HepG2 (cell line): ENCODE results near the gene BABAM1. TPM values are rescaled to one million over a fixed set of nuclear protein-coding genes. Genes with fewer than 3 reads are reported as not detected.

Experiments
- ASH2L ChIP-seq: fragments of 300-600, 200-600 bp; sonication (generic); IDR thresholded peaks from 2 replicates; pipeline ENCODE4 v1.7.0; 2017; ENCODE audit warnings: low read depth, mild to moderate bottlenecking, moderate library complexity, mixed read lengths, low read length; ENCODE audit not compliant: insufficient read length
- ATF1 ChIP-seq: IDR thresholded peaks from 2 replicates; pipeline ENCODE4 v1.6.1; 2016; ENCODE audit warnings: mild to moderate bottlenecking, control low read depth
- FOSL1 ChIP-seq: sonication (generic); formaldehyde crosslinking; IDR thresholded peaks from 2 replicates; pipeline ENCODE4 v1.9.0; 2021; ENCODE audit warnings: missing genetic modification reagents, borderline replicate concordance
- HNRNPUL1 ChIP-seq: fragments of 200-400 bp; formaldehyde crosslinking; IDR thresholded peaks from 2 replicates; pipeline ENCODE4 v1.6.1; 2017; ENCODE audit warnings: low read depth, mild to moderate bottlenecking, low read length, moderate library complexity
- IKZF1 ChIP-seq: fragments of 450-650 bp; IDR thresholded peaks from 2 replicates; pipeline ENCODE4 v1.7.1; 2016
- KDM5A ChIP-seq: fragments of 200-600 bp; sonication (generic); IDR thresholded peaks from 2 replicates; pipeline ENCODE4 v1.7.0; 2018; ENCODE audit warnings: antibody characterized with exemption, mild to moderate bottlenecking, low read length, borderline replicate concordance
- KDM6A ChIP-seq: IDR thresholded peaks from 2 replicates; pipeline ENCODE4 v1.6.1; 2016; ENCODE audit warnings: low read depth
- LCORL ChIP-seq, 2 experiments: fragments of 450-650 bp in 1 of 2; sonication (generic) in 1 of 2; formaldehyde crosslinking in 1 of 2; IDR thresholded peaks; 2 replicates each; pipeline versions ENCODE4 v1.5.0 to v1.6.1; 2017 to 2020; ENCODE audit warnings: antibody characterized with exemption in 1 of 2, missing genetic modification reagents in 1 of 2
- MATR3 ChIP-seq: sonication (generic); formaldehyde crosslinking; IDR thresholded peaks from 2 replicates; pipeline ENCODE4 v1.4.0; 2020; ENCODE audit warnings: missing genetic modification reagents
- MED1 ChIP-seq: sonication (generic); formaldehyde crosslinking; IDR thresholded peaks from 2 replicates; pipeline ENCODE4 v1.4.0; 2020; ENCODE audit warnings: missing genetic modification reagents
- NFATC3 ChIP-seq: sonication (generic); formaldehyde crosslinking; IDR thresholded peaks from 2 replicates; pipeline ENCODE4 v1.5.1; 2020; ENCODE audit warnings: mild to moderate bottlenecking, missing genetic modification reagents
- NR2C2 ChIP-seq: sonication (generic); formaldehyde crosslinking; IDR thresholded peaks from 2 replicates; pipeline ENCODE4 v1.4.0; 2020; ENCODE audit warnings: missing genetic modification reagents, mild to moderate bottlenecking, moderate library complexity, borderline replicate concordance
- NR2F6 ChIP-seq, 2 experiments: IDR thresholded peaks; 2 replicates each; pipeline ENCODE4 v1.6.1; 2016; ENCODE audit warnings: antibody characterized with exemption in 1 of 2, mild to moderate bottlenecking in 1 of 2
- SMARCE1 ChIP-seq: fragments of 450-650 bp; IDR thresholded peaks from 2 replicates; pipeline ENCODE4 v1.6.1; 2017; ENCODE audit warnings: borderline replicate concordance
- TCF7 ChIP-seq: sonication (generic); IDR thresholded peaks from 2 replicates; pipeline ENCODE4 v1.6.1; 2016; ENCODE audit warnings: antibody characterized with exemption, low read depth
- TOPORS ChIP-seq: sonication (generic); formaldehyde crosslinking; IDR thresholded peaks from 2 replicates; pipeline ENCODE4 v1.8.0; 2023; ENCODE audit warnings: mild to moderate bottlenecking, missing genetic modification reagents
- ZBTB8A ChIP-seq: sonication (generic); formaldehyde crosslinking; IDR thresholded peaks from 2 replicates; pipeline ENCODE4 v1.4.0; 2020; ENCODE audit warnings: mild to moderate bottlenecking, low read depth, missing genetic modification reagents, borderline replicate concordance
- ZFP41 ChIP-seq: sonication (generic); formaldehyde crosslinking; IDR thresholded peaks from 2 replicates; pipeline ENCODE4 v1.4.0; 2020; ENCODE audit warnings: mild to moderate bottlenecking, missing genetic modification reagents, borderline replicate concordance
- ZNF292 ChIP-seq: sonication (generic); formaldehyde crosslinking; IDR thresholded peaks from 2 replicates; pipeline ENCODE4 v1.8.1; 2022; ENCODE audit warnings: mild to moderate bottlenecking, low read depth, missing genetic modification reagents, borderline replicate concordance
- ZNF30 ChIP-seq: sonication (generic); formaldehyde crosslinking; IDR thresholded peaks from 2 replicates; pipeline ENCODE4 v1.5.0; 2020; ENCODE audit warnings: mild to moderate bottlenecking, missing genetic modification reagents
- ZNF512 ChIP-seq: sonication (generic); formaldehyde crosslinking; IDR thresholded peaks from 2 replicates; pipeline ENCODE4 v1.4.0; 2020; ENCODE audit warnings: mild to moderate bottlenecking, missing genetic modification reagents
- ZNF572 ChIP-seq: sonication (generic); formaldehyde crosslinking; IDR thresholded peaks from 2 replicates; pipeline ENCODE4 v1.5.1; 2020; ENCODE audit warnings: mild to moderate bottlenecking, missing genetic modification reagents
- ZNF660 ChIP-seq: sonication (generic); formaldehyde crosslinking; IDR thresholded peaks from 2 replicates; pipeline ENCODE4 v1.5.1; 2020; ENCODE audit warnings: mild to moderate bottlenecking, low read depth, missing genetic modification reagents, borderline replicate concordance
- ZNF749 ChIP-seq: sonication (generic); formaldehyde crosslinking; IDR thresholded peaks from 2 replicates; pipeline ENCODE4 v1.8.0; 2022; ENCODE audit warnings: mild to moderate bottlenecking, missing genetic modification reagents, moderate library complexity, borderline replicate concordance
- ZSCAN12 ChIP-seq: sonication (generic); formaldehyde crosslinking; IDR thresholded peaks from 2 replicates; pipeline ENCODE4 v1.9.0; 2021; ENCODE audit warnings: mild to moderate bottlenecking, missing genetic modification reagents
- polyA plus RNA-seq, 8 experiments: library from polyadenylated mRNA; depleted of rRNA in 3 of 8; stranded (reverse) in 7 of 8; unstranded in 1 of 8; fragments of >200 nt; fragmentation: Illumina TruSeq in 4 of 8; extraction: Trizol in 4 of 8; gene quantifications; 2 replicates each; pipeline versions ENCODE4 v1.2.1 to v1.2.3, GENCODE V29; 2011 to 2016; ENCODE audit warnings: low read depth in 4 of 8, missing spikeins in 1 of 8, mixed read lengths in 1 of 8; ENCODE audit not compliant: insufficient read depth in 1 of 8
- total RNA-seq, 5 experiments: library from RNA; depleted of rRNA; stranded (reverse); fragments of >200 nt; fragmentation: Illumina TruSeq; extraction: Trizol; gene quantifications; 2 replicates each; pipeline ENCODE4 v1.2.3, GENCODE V29; 2016; ENCODE audit warnings: low read depth in 1 of 5
- TF ChIP-seq, protein P1 (sequence below): IDR thresholded peaks from 2 replicates; pipeline ENCODE4 v1.6.1; 2016; ENCODE audit warnings: low read depth
- TF ChIP-seq, protein P2 (sequence below): sonication (generic); formaldehyde crosslinking; IDR thresholded peaks from 2 replicates; pipeline ENCODE4 v1.4.0; 2020; ENCODE audit warnings: missing genetic modification reagents, borderline replicate concordance

BABAM1 gene
- total and polyA plus RNA-seq, 2 of the 13 experiments (the other 11 are each of a cell fraction or from before 2014, with no cell fraction given), result 70.0 to 82.0 TPM

DNA sequence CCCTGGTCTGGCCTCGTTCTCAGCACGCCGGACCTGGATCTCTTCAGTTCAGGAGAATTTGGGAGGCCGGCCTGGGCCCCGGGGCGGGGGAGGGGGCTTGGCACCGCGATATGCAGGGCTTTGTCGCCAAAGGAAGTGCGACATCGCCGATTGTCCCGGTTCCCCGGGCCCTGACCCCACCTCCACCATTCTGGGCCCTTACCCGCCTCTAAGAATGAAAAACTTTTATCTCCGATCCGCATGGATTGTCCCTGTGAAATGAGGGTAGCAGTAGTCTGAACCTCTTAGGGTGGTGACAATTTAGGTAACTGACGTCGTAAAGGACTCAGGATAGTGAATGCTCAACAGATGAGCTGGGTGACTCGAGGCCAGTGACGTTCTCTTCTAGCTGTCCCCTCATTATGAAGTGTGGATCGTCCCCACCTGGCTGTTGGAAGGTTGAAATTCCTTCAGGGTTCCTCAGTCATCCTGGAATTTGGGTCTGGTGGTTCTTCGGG lies 42.8 kb downstream of the BABAM1 start (continued):
- peak; percentile 88 for TF ChIP-seq NR2C2 (CRISPR knock-in tag)
- TF ChIP-seq MED1 (CRISPR knock-in tag), result no peak
- TF ChIP-seq KDM6A (CRISPR knock-in tag), result no peak
- TF ChIP-seq ZBTB8A, result no peak
- no peak for TF ChIP-seq FOSL1
- TF ChIP-seq NR2F6 (IDR thresholded peaks at IDR 0.05), result no peak
- no peak for TF ChIP-seq NR2F6 (CRISPR knock-in tag; IDR thresholded peaks at IDR 0.05)
- 0 out of 2 replicates have a peak, but pooled peaks have one; percentile 46 for TF ChIP-seq ZNF30 (CRISPR knock-in tag)
- TF ChIP-seq KDM5A, result peak; percentile 33; the same call in 1 of the 2 replicates
- peak; percentile 26; the same call in 1 of the 2 replicates for TF ChIP-seq ATF1 (CRISPR knock-in tag)
- peak; percentile 10 for TF ChIP-seq ASH2L
- no peak for TF ChIP-seq ZNF512 (CRISPR knock-in tag)
- no peak for TF ChIP-seq HNRNPUL1
- TF ChIP-seq SMARCE1, result no peak
- no peak for TF ChIP-seq TOPORS (CRISPR knock-in tag)
- no peak for TF ChIP-seq ZNF749 (CRISPR knock-in tag)
- TF ChIP-seq, protein P1, sequence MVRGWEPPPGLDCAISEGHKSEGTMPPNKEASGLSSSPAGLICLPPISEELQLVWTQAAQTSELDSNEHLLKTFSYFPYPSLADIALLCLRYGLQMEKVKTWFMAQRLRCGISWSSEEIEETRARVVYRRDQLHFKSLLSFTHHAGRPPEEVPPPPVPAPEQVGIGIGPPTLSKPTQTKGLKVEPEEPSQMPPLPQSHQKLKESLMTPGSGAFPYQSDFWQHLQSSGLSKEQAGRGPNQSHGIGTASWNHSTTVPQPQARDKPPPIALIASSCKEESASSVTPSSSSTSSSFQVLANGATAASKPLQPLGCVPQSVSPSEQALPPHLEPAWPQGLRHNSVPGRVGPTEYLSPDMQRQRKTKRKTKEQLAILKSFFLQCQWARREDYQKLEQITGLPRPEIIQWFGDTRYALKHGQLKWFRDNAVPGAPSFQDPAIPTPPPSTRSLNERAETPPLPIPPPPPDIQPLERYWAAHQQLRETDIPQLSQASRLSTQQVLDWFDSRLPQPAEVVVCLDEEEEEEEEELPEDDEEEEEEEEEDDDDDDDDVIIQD (CRISPR knock-in tag), result no peak
- TF ChIP-seq ZNF572, result no peak
- no peak for TF ChIP-seq IKZF1
- no peak for TF ChIP-seq MATR3 (CRISPR knock-in tag)
- TF ChIP-seq ZSCAN12 (CRISPR knock-in tag), result no peak
- no peak for TF ChIP-seq ZNF292 (CRISPR knock-in tag)
- no peak for TF ChIP-seq ZFP41 (CRISPR knock-in tag)
- TF ChIP-seq ZNF660 (CRISPR knock-in tag), result no peak
- TF ChIP-seq NFATC3 (CRISPR knock-in tag), result no peak
- TF ChIP-seq TCF7, result no peak
- TF ChIP-seq, protein P2, sequence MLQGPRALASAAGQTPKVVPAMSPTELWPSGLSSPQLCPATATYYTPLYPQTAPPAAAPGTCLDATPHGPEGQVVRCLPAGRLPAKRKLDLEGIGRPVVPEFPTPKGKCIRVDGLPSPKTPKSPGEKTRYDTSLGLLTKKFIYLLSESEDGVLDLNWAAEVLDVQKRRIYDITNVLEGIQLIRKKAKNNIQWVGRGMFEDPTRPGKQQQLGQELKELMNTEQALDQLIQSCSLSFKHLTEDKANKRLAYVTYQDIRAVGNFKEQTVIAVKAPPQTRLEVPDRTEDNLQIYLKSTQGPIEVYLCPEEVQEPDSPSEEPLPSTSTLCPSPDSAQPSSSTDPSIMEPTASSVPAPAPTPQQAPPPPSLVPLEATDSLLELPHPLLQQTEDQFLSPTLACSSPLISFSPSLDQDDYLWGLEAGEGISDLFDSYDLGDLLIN (CRISPR knock-in tag), result no peak
- TF ChIP-seq LCORL (IDR thresholded peaks at IDR 0.05), result no peak
- TF ChIP-seq LCORL (CRISPR knock-in tag; IDR thresholded peaks at IDR 0.05), result 0 out of 2 replicates have a peak, but pooled peaks have one; percentile 43
